DOHH2 (cell line): ENCODE results near the gene ZFPM1.

Experiments
- H3F3A ChIP-seq: fragments of 200-600 bp; sonication (generic), shearing (Covaris generic); 2 replicates; pipeline ENCODE4 v1.6.0; 2016; ENCODE audit warnings: antibody characterized with exemption, mild to moderate bottlenecking; ENCODE audit not compliant: control insufficient read depth, insufficient read depth
- H3K27ac ChIP-seq: fragments of 200-600 bp; sonication (generic); 2 replicates; pipeline ENCODE4 v1.5.1; 2014; ENCODE audit warnings: low read depth, mild to moderate bottlenecking, low read length, moderate library complexity
- H3K27me3 ChIP-seq: fragments of 200-600 bp; sonication (generic); 2 replicates; pipeline ENCODE4 v1.6.1; 2014; ENCODE audit warnings: mild to moderate bottlenecking, low read length, mixed read lengths; ENCODE audit not compliant: control insufficient read depth
- H3K36me3 ChIP-seq: fragments of 200-600 bp; sonication (generic); 2 replicates; pipeline ENCODE4 v1.6.1; 2014; ENCODE audit warnings: mild to moderate bottlenecking, low read length, moderate library complexity, mixed read lengths; ENCODE audit not compliant: control insufficient read depth
- H3K4me1 ChIP-seq: fragments of 200-600 bp; sonication (generic); 2 replicates; pipeline ENCODE4 v1.6.1; 2014; ENCODE audit warnings: mild to moderate bottlenecking, low read length, mixed read lengths; ENCODE audit not compliant: control insufficient read depth
- H3K4me2 ChIP-seq: fragments of 200-600 bp; sonication (generic); 2 replicates; pipeline ENCODE4 v1.6.0; 2014; ENCODE audit warnings: mild to moderate bottlenecking, low read length, moderate library complexity
- H3K4me3 ChIP-seq: fragments of 200-600 bp; sonication (generic); 2 replicates; pipeline ENCODE4 v1.5.1; 2014; ENCODE audit warnings: mild to moderate bottlenecking, low read length, mixed read lengths
- H3K79me2 ChIP-seq: fragments of 200-600 bp; sonication (generic); 2 replicates; pipeline ENCODE4 v1.6.1; 2014; ENCODE audit warnings: mild to moderate bottlenecking, low read length, mixed read lengths; ENCODE audit not compliant: control insufficient read depth
- H3K9me2 ChIP-seq: fragments of 200-600 bp; sonication (generic); replicated peaks from 2 replicates; pipeline ENCODE4 v1.6.1; 2014; ENCODE audit warnings: mild to moderate bottlenecking, low read length, mixed read lengths; ENCODE audit not compliant: control insufficient read depth
- H3K9me3 ChIP-seq: fragments of 200-600 bp; sonication (generic); 2 replicates; pipeline ENCODE4 v1.6.1; 2014; ENCODE audit warnings: antibody characterized with exemption, low read length, mixed read lengths; ENCODE audit not compliant: control insufficient read depth, insufficient read depth
- H4K20me1 ChIP-seq: fragments of 200-600 bp; sonication (generic); 2 replicates; pipeline ENCODE4 v1.6.0; 2014; ENCODE audit warnings: low read depth, mild to moderate bottlenecking, antibody characterized with exemption, low read length, moderate library complexity; ENCODE audit not compliant: control insufficient read depth, insufficient read depth
- EZH2phosphoT487 ChIP-seq: fragments of 200-600 bp; sonication (generic); IDR thresholded peaks from 2 replicates; pipeline ENCODE4 v1.6.1; 2017; ENCODE audit warnings: borderline replicate concordance, mild to moderate bottlenecking, antibody characterized with exemption, low read length, moderate library complexity, mixed read lengths
- TF ChIP-seq, protein P1 (sequence below): fragments of 200-600 bp; sonication (generic); IDR thresholded peaks from one replicate; pipeline ENCODE4 v1.5.1; 2014; ENCODE audit warnings: antibody characterized with exemption, mild to moderate bottlenecking, low read depth, low read length; ENCODE audit not compliant: poor library complexity, severe bottlenecking

The ZFPM1 gene

DNA sequence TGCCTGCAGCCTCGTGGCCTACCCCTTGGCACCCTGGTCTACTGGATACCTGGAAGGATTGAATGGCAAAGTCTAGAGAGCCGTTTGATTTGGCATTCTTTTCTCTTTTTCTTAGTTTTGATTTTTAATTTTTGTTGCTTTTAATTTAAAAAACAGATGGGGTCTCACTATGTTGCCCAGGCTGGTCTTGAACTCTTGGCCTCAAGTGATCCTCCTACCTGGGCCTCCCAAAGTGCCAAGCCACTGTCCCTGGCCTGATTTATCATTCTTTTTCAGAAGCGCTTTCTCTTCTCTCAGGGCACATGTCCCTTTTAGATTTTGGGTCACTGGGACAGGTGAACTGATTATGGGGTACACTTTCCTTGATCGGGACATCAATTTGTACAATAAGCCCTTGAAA lies 128.0 kb downstream of the ZFPM1 start:
- Histone ChIP-seq H3K36me3 (peaks cover 90% of the 10 kb centered on the region), H3K79me2 (peaks cover 98% of the 10 kb centered on the region), H3F3A (no peaks in the 10 kb centered on the region), H3K27me3 (no peaks in the 10 kb centered on the region), H4K20me1 (peaks cover 10% of the 10 kb centered on the region), H3K4me1 (no peaks in the 10 kb centered on the region), H3K27ac (no peak overlapping the region), H3K9me3 (no peaks in the 10 kb centered on the region), H3K9me2 (no peaks in the 10 kb centered on the region), H3K4me2 (no peak overlapping the region), H3K4me3 (no peak overlapping the region)
- TF ChIP-seq, protein P1, sequence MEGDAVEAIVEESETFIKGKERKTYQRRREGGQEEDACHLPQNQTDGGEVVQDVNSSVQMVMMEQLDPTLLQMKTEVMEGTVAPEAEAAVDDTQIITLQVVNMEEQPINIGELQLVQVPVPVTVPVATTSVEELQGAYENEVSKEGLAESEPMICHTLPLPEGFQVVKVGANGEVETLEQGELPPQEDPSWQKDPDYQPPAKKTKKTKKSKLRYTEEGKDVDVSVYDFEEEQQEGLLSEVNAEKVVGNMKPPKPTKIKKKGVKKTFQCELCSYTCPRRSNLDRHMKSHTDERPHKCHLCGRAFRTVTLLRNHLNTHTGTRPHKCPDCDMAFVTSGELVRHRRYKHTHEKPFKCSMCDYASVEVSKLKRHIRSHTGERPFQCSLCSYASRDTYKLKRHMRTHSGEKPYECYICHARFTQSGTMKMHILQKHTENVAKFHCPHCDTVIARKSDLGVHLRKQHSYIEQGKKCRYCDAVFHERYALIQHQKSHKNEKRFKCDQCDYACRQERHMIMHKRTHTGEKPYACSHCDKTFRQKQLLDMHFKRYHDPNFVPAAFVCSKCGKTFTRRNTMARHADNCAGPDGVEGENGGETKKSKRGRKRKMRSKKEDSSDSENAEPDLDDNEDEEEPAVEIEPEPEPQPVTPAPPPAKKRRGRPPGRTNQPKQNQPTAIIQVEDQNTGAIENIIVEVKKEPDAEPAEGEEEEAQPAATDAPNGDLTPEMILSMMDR = no peak
- TF ChIP-seq EZH2phosphoT487 = no peak

DNA sequence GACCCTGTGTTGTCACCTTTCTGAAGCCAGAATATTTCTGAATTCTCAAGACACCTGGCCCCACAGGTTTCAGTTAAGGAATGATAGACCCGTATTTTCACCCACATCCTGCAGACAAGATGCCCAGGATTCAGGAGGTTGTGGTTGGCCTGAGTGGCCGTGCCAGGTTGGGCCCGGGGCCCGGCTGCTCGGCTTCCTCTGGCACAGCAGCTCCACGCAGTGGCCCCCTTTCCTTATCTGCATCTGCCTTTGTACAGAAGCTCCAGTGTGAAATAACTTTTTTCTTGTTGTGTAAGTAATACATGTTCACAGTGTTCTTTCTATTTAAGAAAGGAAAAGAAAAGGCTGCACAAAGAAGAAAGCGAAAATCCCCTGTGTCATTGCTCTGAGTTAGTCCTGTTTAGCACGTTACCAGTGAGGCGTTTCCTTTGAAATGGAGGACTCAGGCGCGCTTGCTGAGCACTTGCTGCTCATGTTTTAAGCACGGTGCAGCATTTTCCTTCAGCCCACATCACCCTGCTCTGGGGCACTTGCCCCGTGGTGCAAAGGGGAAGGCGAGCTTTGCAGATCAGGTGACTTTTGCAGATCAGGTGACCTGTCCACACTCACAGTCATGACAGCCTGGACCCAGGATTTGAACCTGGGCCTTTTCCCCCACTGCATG lies 130.0 kb downstream of the ZFPM1 start:
- no peaks in the 10 kb centered on the region for H3K4me1 ChIP-seq
- H3K79me2 ChIP-seq = peaks cover 86% of the 10 kb centered on the region
- no peaks in the 10 kb centered on the region for H3K27me3 ChIP-seq
- H3F3A ChIP-seq = no peaks in the 10 kb centered on the region
- H3K4me3 ChIP-seq = no peak overlapping the region
- no peak for TF ChIP-seq EZH2phosphoT487
- TF ChIP-seq, protein P1 = no peak
- H3K36me3 ChIP-seq = peaks cover 90% of the 10 kb centered on the region
- no peak overlapping the region for H3K4me2 ChIP-seq
- H3K9me2 ChIP-seq = no peaks in the 10 kb centered on the region
- H3K9me3 ChIP-seq = no peaks in the 10 kb centered on the region
- H3K27ac ChIP-seq = no peak overlapping the region
- peaks cover 4% of the 10 kb centered on the region for H4K20me1 ChIP-seq

DNA sequence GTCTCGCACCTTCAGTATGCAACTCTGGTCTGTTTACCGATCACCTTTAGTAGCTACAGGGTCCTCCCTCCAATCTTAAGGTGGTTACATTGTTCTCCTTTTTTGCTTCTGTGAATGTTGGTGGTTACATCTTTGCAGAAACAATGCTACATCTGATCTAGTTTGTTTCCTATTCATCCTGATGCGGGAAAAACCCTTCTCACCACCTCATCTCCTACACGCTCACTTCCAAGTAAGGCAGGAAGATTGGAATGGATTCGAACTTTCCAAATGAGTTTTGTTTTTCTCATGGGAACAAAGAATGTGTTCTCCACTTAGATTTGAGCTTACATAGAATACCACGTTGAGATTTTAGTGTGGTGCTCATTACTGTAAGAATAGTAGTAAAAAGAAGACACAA lies 131.6 kb downstream of the ZFPM1 start:
- peaks cover 3% of the 10 kb centered on the region; the same call in 1 of the 2 replicates for H4K20me1 ChIP-seq
- peaks cover 90% of the 10 kb centered on the region for H3K36me3 ChIP-seq
- no peak overlapping the region for H3K27ac ChIP-seq

More for the DNA sequence above, 131.6 kb downstream of the ZFPM1 start:
- Histone ChIP-seq H3K4me3 (no peak overlapping the region), H3K9me2 (no peaks in the 10 kb centered on the region), H3K9me3 (no peaks in the 10 kb centered on the region), H3K27me3 (no peaks in the 10 kb centered on the region), H3K79me2 (peaks cover 83% of the 10 kb centered on the region), H3K4me1 (no peaks in the 10 kb centered on the region), H3F3A (no peaks in the 10 kb centered on the region), H3K4me2 (no peak overlapping the region)
- TF ChIP-seq, protein P1 = no peak
- TF ChIP-seq EZH2phosphoT487 = no peak
